LNCAP (cell line): ENCODE data around the gene SLC25A1.

Experiments used
- CTCF ChIP-seq: fragments of 450-650 bp; IDR thresholded peaks from 2 replicates; pipeline ENCODE4 v1.5.1; 2017; ENCODE audit warnings: mild to moderate bottlenecking

The SLC25A1 gene

GRCh38 chr22:19128009-19128401, 50.5 kb downstream of the SLC25A1 start:
- TF ChIP-seq CTCF: no peak

- no peak for TF ChIP-seq CTCF
Measured at GRCh38 chr22:19127329-19128008, 51.1 kb downstream of the SLC25A1 start.

- TF ChIP-seq CTCF: no peak
Measured at GRCh38 chr22:19126309-19127273, 51.9 kb downstream of the SLC25A1 start.
